ENCODE data around the gene RBPJL. TPM values are rescaled to one million over a fixed set of nuclear protein-coding genes. Genes with fewer than 3 reads are reported as not detected.

The RBPJL gene
- total RNA-seq, 1 donor from 2014 or later: not detected

DNA sequence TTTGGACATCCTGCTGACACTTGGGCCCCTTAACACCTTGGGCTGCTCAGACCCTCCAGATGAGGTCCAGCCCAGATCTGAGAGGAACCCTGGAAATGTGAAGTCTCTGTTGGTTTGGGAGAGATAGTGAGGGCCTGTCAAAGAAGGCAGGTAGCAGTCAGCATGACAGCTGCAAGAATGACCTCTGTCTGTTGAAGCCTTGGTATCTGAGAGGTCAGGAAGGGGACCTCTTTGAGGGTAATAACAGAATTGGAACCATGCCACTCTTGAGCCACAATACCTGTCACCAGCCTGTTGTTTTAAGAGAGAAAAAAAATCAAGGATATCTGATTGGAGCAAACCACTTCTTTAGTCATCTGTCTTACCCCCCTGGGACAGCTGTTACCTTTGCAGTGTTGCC, 60.5 kb downstream of the RBPJL start:
- intact Hi-C loops (cut with DNase I): no loop called here
- DNase-seq (ENCODE audit: low spot score) (no peak), ATAC-seq (no peak)

Other genes with a start within 250 kb of the RBPJL start
- not detected for gene KCNS1, start 205.7 kb upstream of the RBPJL start, total RNA-seq
- not detected for gene WFDC5, start 191.7 kb upstream of the RBPJL start, total RNA-seq
- gene WFDC12, start 182.4 kb upstream of the RBPJL start, total RNA-seq: not detected
- gene PI3, start 131.9 kb upstream of the RBPJL start, total RNA-seq: 1.8 TPM
- gene SEMG1, start 99.8 kb upstream of the RBPJL start, total RNA-seq: not detected
- not detected for gene SEMG2, start 85.5 kb upstream of the RBPJL start, total RNA-seq
- gene SLPI, start 52.3 kb upstream of the RBPJL start, total RNA-seq: 95.5 TPM
- 0.22 TPM for gene MATN4, start 1.5 kb downstream of the RBPJL start, total RNA-seq
- 77.7 TPM for gene SDC4, start 41.6 kb downstream of the RBPJL start, total RNA-seq
- gene SYS1, start 56.3 kb downstream of the RBPJL start, total RNA-seq: 24.0 TPM
- not detected for gene TP53TG5, start 71.5 kb downstream of the RBPJL start, total RNA-seq
- 49.0 TPM for gene DBNDD2, start 101.4 kb downstream of the RBPJL start, total RNA-seq
- 67.4 TPM for gene PIGT, start 109.3 kb downstream of the RBPJL start, total RNA-seq
- gene WFDC2, start 162.9 kb downstream of the RBPJL start, total RNA-seq: 4.1 TPM
- not detected for gene SPINT3, start 208.8 kb downstream of the RBPJL start, total RNA-seq
- not detected for gene WFDC6, start 232.6 kb downstream of the RBPJL start, total RNA-seq
- gene EPPIN, start 240.6 kb downstream of the RBPJL start, total RNA-seq: not detected

Data from sciatic nerve (tissue), 2 donors.